Right cardiac atrium (tissue), 5 donors: Measurements from ENCODE around the gene PRICKLE1. TPM values are rescaled to one million over a fixed set of nuclear protein-coding genes. Genes with fewer than 3 reads are reported as not detected.

ENCODE experiments used
- ATAC-seq, 2 donors: fragments of 200-7000 bp; cut with Tn5 transposase; one replicate each; pipeline versions ENCODE4 v1.8.0 to v1.9.1; 2020; ENCODE audit warnings: moderate library complexity in 2 of 2, mild to moderate bottlenecking in 1 of 2
- DNase-seq, 3 donors: peaks; one replicate each; pipeline ENCODE4 v3.0.0-alpha.2; 2020
- H3K27ac ChIP-seq: one replicate; pipeline ENCODE4 v1.5.1; 2013; ENCODE audit warnings: mild to moderate bottlenecking, low read length, control low read depth, moderate library complexity
- H3K27me3 ChIP-seq: one replicate; pipeline ENCODE4 v1.6.1; 2013; ENCODE audit not compliant: control insufficient read depth, insufficient read depth
- H3K4me1 ChIP-seq: one replicate; pipeline ENCODE4 v1.6.1; 2013; ENCODE audit warnings: low read length; ENCODE audit not compliant: control insufficient read depth, insufficient read depth
- H3K4me3 ChIP-seq: one replicate; pipeline ENCODE4 v1.5.1; 2013; ENCODE audit warnings: low read length, control low read depth
- H3K9me3 ChIP-seq: one replicate; pipeline ENCODE4 v1.6.1; 2013; ENCODE audit warnings: low read length; ENCODE audit not compliant: control insufficient read depth
- WGBS: extraction: QIAGEN DNeasy Blood & Tissue Kit; methylation state at CpG from one replicate; pipeline ENCODE4 v1.1.7; 2013; 5-methylcytosine and 5-hydroxymethylcytosine counted together
- intact Hi-C, 4 donors: fragments of 100-400 bp; cut with DNase I; formaldehyde crosslinking; loops; one replicate each; pipeline versions ENCODE4 v1.11.0 to v1.14.0; 2022 to 2023
- polyA plus RNA-seq: library from polyadenylated mRNA; stranded (reverse); fragments of 200-250 nt; gene quantifications from one replicate; pipeline ENCODE4 v1.2.3, GENCODE V29; 2013
- total RNA-seq, 4 donors: library from RNA; stranded (reverse); fragmentation: NEBNext Ultra II Directional; extraction: Animal tissue kit (Norgen Biotek cat#: 25700); gene quantifications; one replicate each; pipeline ENCODE4 v1.2.1, GENCODE V29; 2021
- donor health status: healthy with polysubstance abuse.
- donor health status: DM: no; HTN: yes; CAD: no.
- donor health status: DM: no; HTN: no; CAD: no.
- donor health status: DM: no; HTN: yes; CAD: no; lungs with severe emphysema.
- donor health status: DM: yes; HTN: yes; CAD: no.

Gene PRICKLE1
- total and polyA plus RNA-seq, 5 donors = 7.1 to 27.2 (median 24.9) TPM

GRCh38 chr12:42612231-42612613, 22.7 kb upstream of the PRICKLE1 start:
- Histone ChIP-seq H3K27ac (no peak overlapping the region), H3K27me3 (no peaks in the 10 kb centered on the region), H3K4me1 (no peaks in the 10 kb centered on the region), H3K4me3 (no peak overlapping the region), H3K9me3 (no peaks in the 10 kb centered on the region)
- intact Hi-C loops = no loop called here
- DNase-seq = no peak
- ATAC-seq = no peak

- Histone ChIP-seq H3K27ac (no peak overlapping the region), H3K4me1 (no peaks in the 10 kb centered on the region), H3K4me3 (no peak overlapping the region), H3K9me3 (no peaks in the 10 kb centered on the region), H3K27me3 (no peaks in the 10 kb centered on the region)
- intact Hi-C loops = no loop called here
- no peak for DNase-seq
- ATAC-seq = no peak
- WGBS = 54% methylated on average over 4 of the region's 4 CpGs
Measured at GRCh38 chr12:42611571-42612230, 22.2 kb upstream of the PRICKLE1 start.

GRCh38 chr12:42609605-42610004, 20.1 kb upstream of the PRICKLE1 start:
- intact Hi-C loops = no loop called here
- no peaks in the 10 kb centered on the region for H3K27me3 ChIP-seq
- H3K4me1 ChIP-seq = no peaks in the 10 kb centered on the region
- no peak for ATAC-seq
- no peak overlapping the region for H3K4me3 ChIP-seq
- no peak for DNase-seq
- H3K27ac ChIP-seq = no peak overlapping the region
- H3K9me3 ChIP-seq = no peaks in the 10 kb centered on the region
- WGBS = 88% methylated on average over 8 of the region's 8 CpGs

GRCh38 chr12:42608196-42608825, 18.8 kb upstream of the PRICKLE1 start:
- Histone ChIP-seq H3K9me3 (no peaks in the 10 kb centered on the region), H3K4me1 (no peaks in the 10 kb centered on the region), H3K4me3 (no peak overlapping the region), H3K27ac (no peak overlapping the region), H3K27me3 (no peaks in the 10 kb centered on the region)
- ATAC-seq (no peak), DNase-seq (no peak)
- intact Hi-C loops = no loop called here
- WGBS = 81% methylated on average over 11 of the region's 11 CpGs

GRCh38 chr12:42607584-42608058, 18.1 kb upstream of the PRICKLE1 start:
- DNase-seq = no peak
- intact Hi-C loops = no loop called here
- H3K27me3 ChIP-seq = no peaks in the 10 kb centered on the region
- ATAC-seq = no peak
- H3K9me3 ChIP-seq = no peaks in the 10 kb centered on the region
- no peak overlapping the region for H3K27ac ChIP-seq
- no peak overlapping the region for H3K4me3 ChIP-seq
- WGBS = 74% methylated on average over 5 of the region's 5 CpGs
- H3K4me1 ChIP-seq = no peaks in the 10 kb centered on the region

- intact Hi-C loops = no loop called here
- ATAC-seq = no peak
- Histone ChIP-seq H3K27ac (no peak overlapping the region), H3K4me3 (no peak overlapping the region), H3K27me3 (no peaks in the 10 kb centered on the region), H3K9me3 (no peaks in the 10 kb centered on the region), H3K4me1 (no peaks in the 10 kb centered on the region)
- DNase-seq = no peak
- WGBS = 61% methylated on average over 1 of the region's 1 CpG
Measured at GRCh38 chr12:42606471-42606870, 16.9 kb upstream of the PRICKLE1 start.

GRCh38 chr12:42605685-42606084, 16.1 kb upstream of the PRICKLE1 start:
- intact Hi-C loops = no loop called here
- H3K4me1 ChIP-seq = no peaks in the 10 kb centered on the region
- no peak overlapping the region for H3K27ac ChIP-seq
- ATAC-seq (no peak), DNase-seq (no peak)
- H3K4me3 ChIP-seq = no peak overlapping the region
- no peaks in the 10 kb centered on the region for H3K27me3 ChIP-seq
- no peaks in the 10 kb centered on the region for H3K9me3 ChIP-seq

GRCh38 chr12:42603246-42603990, 13.9 kb upstream of the PRICKLE1 start:
- Histone ChIP-seq H3K9me3 (no peaks in the 10 kb centered on the region), H3K4me3 (no peak overlapping the region), H3K27me3 (no peaks in the 10 kb centered on the region), H3K27ac (no peak overlapping the region), H3K4me1 (no peaks in the 10 kb centered on the region)
- ATAC-seq (no peak), DNase-seq (no peak)
- WGBS = 79% methylated on average over 6 of the region's 6 CpGs
- intact Hi-C loops = no loop called here

- DNase-seq (no peak), ATAC-seq (no peak)
- intact Hi-C loops = loop anchor here in 1 of 4 donors (10.0 kb wide), 1 partner anchor 681 kb away; no protein-coding TSS in a partner anchor
- Histone ChIP-seq H3K4me3 (no peak overlapping the region), H3K9me3 (no peaks in the 10 kb centered on the region), H3K4me1 (no peaks in the 10 kb centered on the region), H3K27ac (no peak overlapping the region), H3K27me3 (no peaks in the 10 kb centered on the region)
- 92% methylated on average over 2 of the region's 2 CpGs for WGBS
Measured at GRCh38 chr12:42593874-42594273, 4.3 kb upstream of the PRICKLE1 start.

GRCh38 chr12:42590330-42590934, 886 bp upstream of the PRICKLE1 start:
- H3K9me3 ChIP-seq = no peaks in the 10 kb centered on the region
- 1% methylated on average over 25 of the region's 25 CpGs for WGBS
- DNase-seq (peak; percentile 44 to 75 (median 61)), ATAC-seq (peak; percentile 8 to 51)
- intact Hi-C loops = loop anchor here in 1 of 4 donors (10.0 kb wide), 1 partner anchor 684 kb away; no protein-coding TSS in a partner anchor
- peak overlapping the region; percentile 57 for H3K27ac ChIP-seq
- H3K4me3 ChIP-seq = peak overlapping the region; percentile 59
- H3K27me3 ChIP-seq = no peaks in the 10 kb centered on the region
- peaks cover 4% of the 10 kb centered on the region for H3K4me1 ChIP-seq
